Measurements from ENCODE around the gene PLEKHG4B.
"Not testable (repeated sequence)": the region's sequence is repeated elsewhere in the genome, so short reads cannot be mapped to it uniquely, and the experiment has no call there.

The PLEKHG4B gene

DNA sequence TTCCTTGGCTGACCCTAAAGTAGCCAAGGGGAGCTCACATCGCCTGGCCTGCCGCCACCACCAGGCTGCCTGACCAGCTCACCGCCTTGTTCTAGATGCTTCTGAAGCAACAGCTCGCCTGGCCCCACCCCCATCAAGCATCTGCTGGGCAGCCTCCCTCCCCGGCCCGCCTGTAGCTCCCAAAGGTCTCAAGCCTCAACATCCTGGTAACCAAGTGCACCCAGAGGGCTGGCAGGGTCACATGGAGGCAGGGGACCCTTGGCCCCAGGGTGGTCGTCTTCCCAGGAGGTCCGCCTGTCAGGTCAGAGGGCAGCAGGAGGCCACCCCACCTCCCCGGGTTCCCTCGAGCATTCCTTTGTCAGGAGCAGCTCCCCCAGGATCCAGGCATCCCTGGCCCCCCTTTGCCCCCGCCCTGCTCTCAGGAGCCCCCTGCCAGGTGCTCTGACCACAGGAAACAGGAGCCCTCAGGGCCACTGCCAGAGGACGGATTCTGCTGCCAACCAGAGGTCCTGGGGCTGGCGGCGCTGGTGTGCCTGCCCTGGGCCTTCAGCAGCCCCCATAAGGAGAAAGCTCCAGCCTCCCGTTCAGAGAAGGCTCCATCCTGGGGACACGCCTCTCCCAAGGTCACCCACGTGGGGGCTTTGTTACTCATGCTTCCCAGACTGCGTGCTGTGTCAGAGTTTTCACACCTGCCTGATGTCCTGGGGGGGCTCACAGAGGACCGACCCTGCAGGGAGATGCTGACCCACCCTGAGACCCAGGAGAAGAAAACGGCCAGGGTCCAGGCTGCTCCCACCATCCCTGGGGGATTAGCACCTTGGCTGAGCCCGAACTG is 95.9 kb downstream of the PLEKHG4B start:
- DNase-seq (ENCODE audit: low read depth in 2 of 2): no peak

DNA sequence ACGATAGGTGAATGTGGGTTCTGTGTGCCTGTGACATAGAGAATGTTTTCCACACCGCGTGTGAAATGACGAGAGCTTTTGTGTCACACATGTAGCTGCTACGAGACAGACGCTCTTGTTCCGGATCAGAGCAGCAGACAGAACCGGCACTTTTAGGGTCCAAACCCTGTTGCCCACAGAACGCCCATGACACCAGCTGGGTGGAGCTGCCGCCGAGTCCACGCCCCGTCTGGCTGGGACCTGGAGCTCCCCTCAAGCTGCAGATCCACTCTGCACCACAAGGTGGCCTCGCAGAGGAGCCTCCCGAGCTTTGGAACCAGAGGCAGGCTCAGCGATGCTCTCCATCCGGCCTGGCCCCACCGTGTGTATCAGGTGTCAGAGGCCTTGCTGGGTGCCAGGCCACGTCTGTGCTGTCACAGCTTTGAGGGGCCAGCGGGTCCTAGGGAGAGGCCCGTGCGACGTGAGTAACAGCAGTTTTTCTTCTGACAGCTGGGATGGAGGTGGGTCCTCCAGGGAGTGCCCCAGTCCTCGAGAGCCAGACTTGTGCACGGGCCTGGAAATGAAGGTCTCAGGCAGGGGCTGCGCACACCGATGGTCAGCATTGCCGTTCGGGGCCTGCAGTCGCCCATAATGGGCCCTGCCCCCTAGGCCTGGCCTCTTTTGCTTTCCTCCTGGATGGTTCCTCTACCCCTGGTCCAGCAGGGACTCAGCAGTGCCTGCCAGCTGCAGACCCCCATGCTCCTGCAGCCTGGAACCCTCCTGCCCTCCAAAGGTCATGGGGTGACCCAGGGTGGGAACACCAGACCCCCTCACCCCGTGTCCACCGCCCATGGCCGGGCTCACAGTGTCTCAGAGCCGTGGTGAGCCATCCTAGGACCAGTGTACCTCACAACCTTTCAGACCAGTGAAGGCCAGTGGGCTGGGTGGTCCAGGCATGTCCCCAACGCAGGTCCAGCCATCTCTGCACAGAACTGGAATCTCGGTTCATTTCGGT is 96.8 kb downstream of the PLEKHG4B start:
- DNase-seq (ENCODE audit: low read depth in 2 of 2): peak; percentile 84 to 86

DNA sequence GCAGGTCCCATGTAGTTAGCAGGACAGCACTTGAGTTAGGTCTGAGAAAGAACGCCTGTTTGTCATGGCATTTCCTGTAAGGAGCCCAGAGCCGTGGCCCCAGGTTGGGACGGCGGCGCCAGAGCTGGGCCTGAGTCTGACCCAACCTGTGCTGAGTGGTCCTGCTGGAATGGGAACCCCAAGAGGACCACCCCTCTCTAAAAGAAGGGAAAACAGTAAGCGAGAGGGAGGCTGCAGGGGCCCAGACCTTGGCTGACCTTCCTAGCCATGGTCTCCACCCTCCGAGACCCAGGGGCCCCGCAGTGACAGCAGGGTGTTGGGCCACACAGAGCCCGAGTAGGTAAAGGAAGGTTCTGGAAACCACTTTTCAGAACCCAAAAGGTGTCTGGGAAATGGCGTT is 97.5 kb downstream of the PLEKHG4B start:
- no peak for DNase-seq (ENCODE audit: low read depth in 2 of 2)

DNA sequence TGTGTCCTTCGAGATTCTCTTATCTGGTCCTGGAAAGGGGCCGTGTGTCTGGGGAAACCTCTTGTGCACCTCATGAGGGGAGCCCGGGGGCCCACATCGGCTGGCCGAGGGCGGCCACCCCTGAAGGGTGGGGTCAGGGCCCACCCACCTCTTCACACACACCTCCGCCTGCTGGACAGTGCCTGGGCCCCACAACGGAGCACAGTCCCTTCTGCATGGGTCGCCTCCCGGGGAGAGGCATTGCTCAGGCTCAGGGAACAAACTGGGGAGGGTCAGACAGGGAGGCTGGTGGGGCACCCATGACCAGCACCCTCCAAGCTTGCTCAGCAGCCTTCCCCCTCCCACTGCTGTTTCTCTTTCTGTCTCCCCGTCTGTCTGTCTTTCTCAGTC is 98.0 kb downstream of the PLEKHG4B start:
- DNase-seq (ENCODE audit: low read depth in 2 of 2): no peak

DNA sequence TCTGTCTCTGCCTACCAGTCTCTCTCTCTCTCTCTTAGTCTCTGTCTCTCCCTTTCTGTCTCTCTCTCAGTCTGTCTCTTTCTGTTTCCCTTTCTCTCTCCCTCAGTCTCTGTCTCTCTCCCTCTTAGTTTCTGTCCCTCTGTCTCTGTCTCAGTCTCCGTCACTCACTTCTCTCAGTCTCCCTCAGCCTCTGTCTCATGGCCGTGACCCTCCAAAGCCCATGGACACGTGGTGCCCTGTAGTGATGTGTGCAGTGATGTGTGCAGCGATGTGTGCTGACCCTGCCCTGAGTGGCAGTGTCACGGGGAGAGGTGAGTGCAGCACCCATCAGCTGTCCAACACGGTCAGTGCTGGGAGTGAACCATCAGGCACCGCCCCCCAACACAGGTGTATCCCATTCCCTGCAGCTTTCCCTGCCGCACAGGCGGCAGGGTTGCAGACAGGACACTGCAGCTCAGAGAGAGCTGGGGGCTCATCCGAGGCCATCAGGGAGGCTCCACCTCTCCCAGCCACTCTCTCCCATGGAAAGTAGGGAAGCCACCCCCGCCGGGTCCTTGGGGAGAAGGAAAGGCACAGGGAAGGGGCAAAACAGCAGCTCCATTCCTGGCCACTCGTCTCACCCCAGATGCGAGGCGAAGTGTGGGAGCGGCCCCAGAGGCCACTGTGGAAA is 98.5 kb downstream of the PLEKHG4B start:
- no peak for DNase-seq (ENCODE audit: low read depth in 2 of 2)

DNA sequence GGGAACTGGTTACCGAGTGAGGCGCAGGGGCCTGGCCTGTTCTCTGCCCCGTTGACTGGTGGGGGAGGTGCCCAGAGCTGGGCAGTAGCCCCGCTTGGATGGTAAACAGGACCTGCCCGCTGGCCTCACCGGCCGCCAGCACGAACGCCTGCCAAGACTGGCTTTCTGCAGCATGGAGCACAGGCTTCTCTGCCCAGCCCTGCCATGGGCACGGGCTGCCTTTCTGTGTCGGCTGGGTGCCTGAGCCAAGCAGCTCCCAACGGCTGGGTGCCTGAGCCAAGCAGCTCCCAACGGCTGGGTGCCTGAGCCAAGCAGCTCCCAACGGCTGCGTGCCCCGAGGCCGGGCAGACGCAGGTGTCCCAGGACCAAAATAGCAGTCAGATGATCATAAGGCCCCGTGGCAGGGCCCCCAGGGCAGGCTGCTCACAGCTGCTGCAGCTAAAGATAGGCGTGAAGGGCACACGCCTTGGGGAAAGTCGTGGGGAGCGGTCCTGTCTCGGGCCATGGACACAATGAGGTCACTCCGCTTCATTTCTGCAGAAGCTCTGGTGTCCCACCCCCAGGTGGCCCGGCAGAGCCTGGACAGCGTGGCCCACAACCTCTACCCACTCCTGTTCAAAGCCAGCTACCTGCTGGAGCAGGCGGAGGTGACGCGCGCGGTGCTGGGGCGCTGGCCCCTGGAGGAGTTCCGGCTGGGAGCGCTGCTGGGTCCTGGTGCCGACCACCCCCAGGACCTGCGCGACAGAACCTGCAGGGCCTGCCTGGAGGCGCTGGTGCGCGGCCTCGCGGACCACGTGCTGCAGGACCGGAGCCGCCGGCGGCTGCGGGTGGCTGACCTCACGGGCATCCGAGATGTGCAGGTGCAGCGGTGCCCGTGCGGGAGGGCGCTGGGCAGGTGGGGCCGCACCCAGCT is 99.3 kb downstream of the PLEKHG4B start, which contains the start of gene LRRC14B:
TSS of gene LRRC14B (plus strand) at position 460 of the 913 bp plus-strand sequence. CDS start at position 504, 44 bp downstream.
- DNase-seq (ENCODE audit: low read depth in 2 of 2): no peak

DNA sequence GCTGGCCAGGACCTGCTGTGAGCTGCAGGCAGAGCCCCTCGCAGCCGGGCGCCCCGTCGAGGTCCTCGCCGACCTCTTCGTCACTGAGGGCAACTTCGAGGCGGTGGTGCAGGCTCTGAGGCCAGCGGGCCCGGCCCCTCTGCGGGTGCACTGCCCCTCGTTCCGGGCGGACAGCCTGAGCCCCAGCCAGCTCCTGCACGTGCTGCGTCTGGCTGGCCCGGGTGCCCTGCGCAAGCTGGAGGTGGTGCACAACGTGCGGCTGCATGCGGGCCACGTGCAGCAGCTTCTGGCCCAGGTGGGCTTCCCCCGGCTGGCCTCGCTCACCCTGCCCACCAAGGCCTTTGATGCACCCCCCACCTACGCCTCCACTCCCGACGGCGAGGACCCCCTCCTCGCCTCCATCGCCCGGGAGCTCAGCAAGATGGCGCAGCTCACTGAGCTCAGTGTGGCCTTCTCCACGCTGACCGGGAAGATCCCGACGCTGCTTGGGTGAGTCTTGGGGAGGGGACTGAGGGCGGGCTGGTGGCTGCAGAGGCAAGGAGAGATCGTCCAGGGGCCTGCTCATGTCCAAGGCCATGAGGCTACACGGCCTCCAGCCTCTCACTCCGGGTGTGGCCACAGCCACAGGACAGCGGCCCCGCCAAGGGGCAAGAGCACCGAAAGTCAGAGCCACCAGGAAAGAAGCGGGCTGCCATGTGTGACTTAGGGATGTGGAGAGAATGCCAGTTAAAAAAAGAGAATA is 100.2 kb downstream of the PLEKHG4B start:
- DNase-seq (ENCODE audit: low read depth in 2 of 2): no peak

DNA sequence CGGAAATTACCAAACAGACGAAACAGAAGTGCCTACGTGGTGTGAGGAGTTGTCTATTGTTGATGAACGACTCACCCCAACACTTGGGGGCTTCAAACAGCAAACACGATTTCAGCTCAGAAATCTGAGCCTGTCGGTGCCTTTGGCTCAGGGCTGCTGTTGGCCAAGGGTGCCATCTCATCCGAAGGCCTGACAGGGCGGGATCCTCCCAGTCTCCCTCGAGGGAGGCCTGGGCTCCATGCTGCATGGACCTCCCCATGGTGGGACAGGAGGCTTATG is 100.7 kb downstream of the PLEKHG4B start:
- DNase-seq (ENCODE audit: low read depth in 2 of 2): no peak

DNA sequence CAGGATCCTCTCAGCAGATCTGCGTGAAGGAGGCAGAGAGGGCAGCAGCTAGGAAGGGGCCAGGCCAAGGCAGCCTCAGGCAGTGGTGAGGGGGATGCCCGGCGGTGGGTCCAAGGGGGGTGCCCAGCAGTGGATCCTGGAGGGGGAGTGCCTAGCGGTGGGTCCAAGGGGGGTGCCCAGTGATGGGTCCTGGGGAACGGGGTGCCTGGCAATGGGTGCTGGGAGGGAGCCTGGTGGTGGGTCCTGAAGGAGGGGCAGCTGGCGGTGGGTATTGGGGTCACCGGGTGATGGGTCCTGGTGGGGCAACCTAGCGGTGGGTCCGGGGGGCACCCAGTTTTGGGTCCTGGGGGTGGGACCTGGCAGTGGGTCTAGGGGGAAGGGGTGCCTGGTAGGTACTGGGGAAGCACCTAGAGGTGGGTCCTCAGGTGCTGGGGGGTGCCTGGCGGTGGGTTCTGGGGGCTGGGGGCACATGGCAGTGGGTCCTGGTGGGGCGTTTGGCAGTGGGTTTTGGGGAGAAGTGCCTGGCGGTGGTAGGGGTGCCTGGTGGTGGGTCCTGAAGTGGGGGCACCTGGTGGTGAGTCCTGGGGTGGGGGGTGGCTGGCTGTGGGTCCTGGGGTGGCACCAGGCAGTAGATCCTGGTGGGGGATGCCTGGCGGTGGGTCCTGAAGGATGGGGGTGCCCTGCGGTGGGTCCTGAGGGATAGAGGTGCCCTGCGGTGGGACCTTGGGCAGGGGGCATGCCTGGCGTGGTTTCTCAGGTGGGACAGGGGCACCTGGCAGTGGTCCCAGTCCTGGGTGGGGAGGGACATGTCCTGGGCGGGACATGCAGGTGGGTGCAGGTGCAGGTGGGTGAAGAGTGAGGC is 101.2 kb downstream of the PLEKHG4B start:
- DNase-seq (ENCODE audit: low read depth in 2 of 2): no peak

DNA sequence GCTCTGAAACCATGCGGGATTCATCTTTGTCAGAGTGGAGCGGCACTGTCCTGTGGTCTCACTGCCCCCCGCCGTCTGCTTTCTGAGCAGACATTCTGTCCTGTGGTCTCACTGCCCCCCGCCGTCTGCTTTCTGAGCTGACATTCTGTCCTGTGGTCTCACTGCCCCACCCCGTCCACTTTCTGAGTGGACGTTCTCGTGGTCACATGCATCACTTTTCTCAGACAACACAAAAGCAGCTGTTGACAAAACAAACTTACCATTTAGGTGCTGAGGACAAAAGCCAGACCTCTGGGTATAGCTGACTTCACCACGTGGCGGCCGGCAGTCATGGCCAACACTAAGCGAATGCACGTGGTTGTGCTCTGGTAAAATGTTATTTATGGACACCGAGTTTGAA is 102.1 kb downstream of the PLEKHG4B start:
- no peak for DNase-seq (ENCODE audit: low read depth in 2 of 2)

DNA sequence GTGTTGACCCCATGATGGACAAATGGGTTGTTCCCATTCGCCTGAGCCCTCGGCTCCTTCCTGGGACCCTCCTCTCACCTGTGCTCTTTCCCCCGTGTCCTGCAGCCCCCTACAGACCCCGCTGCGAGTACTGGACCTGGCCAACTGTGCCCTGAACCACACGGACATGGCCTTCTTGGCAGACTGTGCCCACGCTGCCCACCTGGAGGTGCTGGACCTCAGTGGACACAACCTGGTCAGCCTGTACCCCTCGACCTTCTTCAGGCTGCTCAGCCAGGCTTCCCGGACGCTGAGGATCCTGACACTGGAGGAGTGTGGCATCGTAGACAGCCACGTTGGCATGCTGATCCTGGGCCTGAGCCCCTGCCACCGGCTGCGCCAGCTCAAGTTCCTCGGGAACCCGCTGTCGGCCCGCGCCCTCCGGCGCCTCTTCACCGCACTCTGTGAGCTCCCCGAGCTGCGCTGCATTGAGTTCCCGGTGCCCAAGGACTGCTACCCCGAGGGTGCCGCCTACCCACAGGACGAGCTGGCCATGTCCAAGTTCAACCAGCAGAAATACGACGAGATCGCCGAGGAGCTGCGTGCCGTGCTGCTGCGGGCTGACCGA is 102.7 kb downstream of the PLEKHG4B start:
- no peak for DNase-seq (ENCODE audit: low read depth in 2 of 2)

DNA sequence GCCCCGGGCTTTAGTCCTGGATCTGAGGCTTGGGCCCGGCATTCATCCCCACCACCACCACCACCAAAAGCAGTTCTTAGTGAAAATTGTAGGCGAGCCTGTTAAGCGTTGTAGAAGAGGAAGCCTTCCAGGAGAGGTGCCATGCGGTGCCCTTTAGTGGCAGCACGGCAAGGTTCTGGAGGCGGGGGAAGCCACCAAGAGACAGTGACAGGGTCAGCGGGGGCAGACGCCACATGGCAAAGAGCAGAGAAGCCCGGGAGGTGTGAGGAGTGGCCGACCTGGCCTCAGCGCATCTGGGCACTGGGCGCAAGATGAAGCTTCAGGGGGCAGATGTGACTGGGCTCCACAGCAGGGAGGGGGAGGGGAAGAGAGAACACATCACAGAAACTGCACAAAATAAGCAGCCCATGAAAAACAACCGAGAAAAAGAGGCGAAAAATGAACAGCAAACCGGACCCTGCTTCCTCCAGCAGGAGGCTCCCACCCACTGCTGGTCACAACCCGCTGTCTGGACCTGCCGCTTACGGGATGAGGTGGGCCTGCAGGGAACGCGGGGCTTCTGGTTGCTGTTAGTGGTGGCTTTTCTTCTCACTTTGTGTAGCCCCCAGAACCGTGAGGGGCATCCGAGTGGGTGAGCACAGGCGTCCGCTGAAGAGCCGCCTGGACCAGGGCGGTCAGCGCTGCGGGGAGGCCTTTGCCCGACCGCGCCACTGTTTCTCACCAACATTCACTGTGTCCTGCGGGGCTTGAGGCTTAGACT is 103.6 kb downstream of the PLEKHG4B start:
- DNase-seq (ENCODE audit: low read depth in 2 of 2): no peak

DNA sequence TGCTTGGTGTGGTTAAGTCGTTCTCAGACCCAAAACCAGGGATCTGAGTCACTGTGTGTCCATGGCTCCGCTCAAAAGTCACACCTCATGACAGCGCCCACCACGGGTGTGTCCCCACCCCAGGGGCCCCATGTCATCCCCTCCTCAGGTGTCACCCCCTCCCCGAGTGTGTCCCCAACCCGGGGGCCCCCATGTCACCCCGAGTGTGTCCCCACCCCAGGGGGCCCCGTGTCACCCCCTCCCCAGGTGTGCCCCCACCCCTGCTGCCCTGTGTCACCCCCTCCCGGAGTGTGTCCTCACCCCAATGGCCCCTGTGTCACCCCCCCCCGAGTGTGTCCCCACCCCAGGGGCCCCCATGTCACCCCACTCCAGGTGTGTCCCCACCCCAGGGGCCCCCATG is 104.4 kb downstream of the PLEKHG4B start:
- no peak for DNase-seq (ENCODE audit: low read depth in 2 of 2)

DNA sequence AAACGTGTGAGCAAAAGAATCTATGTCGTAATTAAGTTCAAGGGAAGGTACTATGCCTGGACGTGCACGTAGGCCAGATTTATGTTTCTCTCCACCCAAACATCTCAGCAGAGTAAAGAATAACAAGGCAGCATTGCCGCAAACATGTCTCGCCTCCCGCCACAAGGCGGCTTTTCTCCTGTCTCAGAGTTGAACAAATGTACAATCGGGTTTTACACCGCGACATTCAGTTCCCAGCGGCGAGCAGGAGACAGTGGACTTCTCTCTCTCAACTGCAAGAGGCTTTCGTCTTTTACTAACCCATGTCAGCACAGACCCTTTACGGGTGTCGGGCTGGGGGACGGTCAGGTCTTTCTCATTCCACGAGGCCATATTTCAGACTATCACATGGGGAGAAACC is 105.1 kb downstream of the PLEKHG4B start:
- DNase-seq (ENCODE audit: low read depth in 2 of 2): not testable (repeated sequence)

DNA sequence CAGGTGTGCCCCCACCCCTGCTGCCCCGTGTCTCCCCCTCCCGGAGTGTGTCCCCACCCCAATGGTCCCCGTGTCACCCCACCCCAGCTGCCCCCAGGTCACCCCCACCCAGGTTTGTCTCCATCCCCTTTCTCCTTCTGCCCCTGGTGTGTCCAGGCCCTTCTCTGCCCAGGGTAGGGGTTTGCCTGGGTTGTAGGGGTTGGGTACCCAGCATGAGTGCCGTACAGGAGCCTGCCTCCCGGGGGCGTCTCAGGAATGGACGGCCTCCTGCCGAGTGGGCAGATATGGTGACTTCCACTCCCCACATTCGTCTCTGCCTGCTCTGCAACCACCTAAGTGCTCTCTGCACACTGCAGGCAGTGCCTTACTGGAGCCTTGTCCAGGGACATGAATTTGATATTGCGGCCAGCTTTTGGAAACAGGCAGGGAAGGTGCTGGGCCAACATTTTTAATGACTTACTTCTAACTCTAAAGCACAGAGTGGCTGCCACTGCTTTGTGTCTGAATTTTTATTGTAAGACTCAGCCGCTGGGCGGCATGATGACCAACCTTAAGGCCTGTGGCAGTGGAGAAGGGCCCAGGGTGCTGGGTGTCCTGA is 106.0 kb downstream of the PLEKHG4B start:
- no peak for DNase-seq (ENCODE audit: low read depth in 2 of 2)

DNA sequence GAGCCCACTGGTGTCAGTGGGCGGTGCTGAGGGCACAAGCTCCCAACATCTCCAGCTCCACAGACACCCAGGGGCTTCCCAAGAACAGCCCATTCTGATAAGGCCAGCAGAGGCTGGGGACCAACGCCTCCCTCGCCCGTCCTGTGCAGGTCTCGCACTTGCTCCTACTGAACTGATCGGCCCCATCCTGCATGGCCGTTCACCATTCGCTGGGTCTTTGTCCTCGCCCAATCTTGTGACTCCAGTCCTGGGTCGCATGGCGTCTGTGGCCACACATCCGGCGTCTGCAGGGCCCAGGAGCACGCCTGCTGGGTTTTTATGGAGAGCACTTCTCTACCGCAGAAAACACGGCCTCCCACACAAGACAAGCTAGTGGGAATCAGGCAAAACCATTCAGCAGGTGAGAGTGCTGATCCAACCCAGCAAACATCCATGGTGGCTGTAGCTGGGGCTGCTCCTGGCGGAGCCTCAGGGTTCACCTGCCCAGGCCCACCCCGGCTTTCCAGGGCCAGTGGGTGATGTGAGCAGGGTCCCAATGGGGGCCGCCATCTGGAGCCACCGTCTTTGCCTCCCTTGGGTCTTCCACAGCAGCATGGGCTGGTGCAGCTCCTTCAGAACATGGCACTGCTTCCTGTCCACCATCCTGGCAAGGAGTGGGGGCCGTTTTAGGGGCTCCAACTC is 106.7 kb downstream of the PLEKHG4B start:
- no peak for DNase-seq (ENCODE audit: low read depth in 2 of 2)

DNA sequence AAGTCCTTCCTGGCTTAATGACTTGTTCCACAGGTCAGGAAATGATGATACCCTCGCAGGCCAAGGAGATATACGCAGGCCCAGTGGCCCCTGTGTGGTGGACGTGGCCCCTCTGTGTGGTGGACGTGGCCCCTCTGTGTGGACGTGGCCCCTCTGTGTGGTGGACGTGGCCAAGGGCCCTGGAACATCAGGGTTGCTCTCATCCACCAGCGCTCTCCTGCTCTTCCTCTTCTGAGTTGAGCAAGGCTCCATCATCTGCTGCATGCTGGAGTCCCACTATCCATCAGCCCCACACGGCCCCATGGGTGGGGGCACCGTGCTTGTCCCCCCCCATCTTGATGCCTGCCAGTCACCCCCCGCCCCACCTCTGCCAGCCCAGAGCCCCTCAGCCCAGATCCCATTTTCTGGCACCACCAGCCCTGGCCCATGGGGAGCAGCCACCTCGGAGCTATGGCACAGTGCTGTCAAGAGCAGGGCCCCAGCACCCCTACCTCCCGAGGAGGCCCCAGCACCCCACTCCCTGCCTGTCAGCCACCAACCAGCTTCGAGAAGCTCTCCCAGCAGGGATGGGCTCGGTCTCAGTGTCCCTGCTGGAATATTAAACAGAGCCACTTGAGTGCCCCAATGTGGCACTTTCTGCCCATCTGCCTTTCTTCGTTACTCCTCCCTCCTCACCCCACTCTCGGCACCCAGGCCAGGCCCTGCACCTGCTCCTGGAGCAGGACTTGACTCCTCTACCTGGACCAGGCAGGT is 107.4 kb downstream of the PLEKHG4B start:
- no peak for DNase-seq (ENCODE audit: low read depth in 2 of 2)
